ENCODE measurements around the gene SLC44A4.

Gene SLC44A4

GRCh38 chr6:31878726-31879125 lies at the start of gene SLC44A4:
TSS of gene SLC44A4 (minus strand) at chr6:31878997. CDS start at chr6:31878980, 17 bp downstream.
- H3K9ac ChIP-seq (ENCODE audit: low read depth, low read length) = peak within 1 kb of the TSS; percentile 6; the same call in 1 of the 2 replicates
- H3K4me1 ChIP-seq (ENCODE audit: insufficient read depth, low read length) = no peaks in the 10 kb centered on the region
- no peaks in the 10 kb centered on the region for H3K27me3 ChIP-seq (ENCODE audit: insufficient read depth, low read length)
- no peak within 1 kb of the TSS for H3K27ac ChIP-seq (ENCODE audit: low read length)
- H3K36me3 ChIP-seq (ENCODE audit: insufficient read depth, low read depth, low read length) = peaks cover 41% of the 10 kb centered on the region
- peak within 1 kb of the TSS; percentile 49; the same call in 1 of the 2 replicates for H3K4me3 ChIP-seq (ENCODE audit: low read length)
- H3K9me3 ChIP-seq (ENCODE audit: insufficient read depth, low read depth, low read length) = no peaks in the 10 kb centered on the region

- no peak overlapping the region for H3K4me3 ChIP-seq (ENCODE audit: low read length)
- no peaks in the 10 kb centered on the region for H3K4me1 ChIP-seq (ENCODE audit: insufficient read depth, low read length)
These were observed 49.8 kb upstream of the SLC44A4 start for GRCh38 chr6:31928672-31928939.

GRCh38 chr6:31927863-31928671 lies 49.3 kb upstream of the SLC44A4 start:
- Histone ChIP-seq H3K4me3 (ENCODE audit: low read length) (no peak overlapping the region), H3K36me3 (ENCODE audit: insufficient read depth, low read depth, low read length) (no peaks in the 10 kb centered on the region), H3K9ac (ENCODE audit: low read depth, low read length) (no peak overlapping the region), H3K27ac (ENCODE audit: low read length) (no peak overlapping the region), H3K27me3 (ENCODE audit: insufficient read depth, low read length) (no peaks in the 10 kb centered on the region), H3K9me3 (ENCODE audit: insufficient read depth, low read depth, low read length) (no peaks in the 10 kb centered on the region), H3K4me1 (ENCODE audit: insufficient read depth, low read length) (no peaks in the 10 kb centered on the region)

More at GRCh38 chr6:31928672-31928939, 49.8 kb upstream of the SLC44A4 start:
- H3K9ac ChIP-seq (ENCODE audit: low read depth, low read length) = no peak overlapping the region
- no peaks in the 10 kb centered on the region for H3K36me3 ChIP-seq (ENCODE audit: insufficient read depth, low read depth, low read length)
- H3K9me3 ChIP-seq (ENCODE audit: insufficient read depth, low read depth, low read length) = no peaks in the 10 kb centered on the region
- no peaks in the 10 kb centered on the region for H3K27me3 ChIP-seq (ENCODE audit: insufficient read depth, low read length)
- no peak overlapping the region for H3K27ac ChIP-seq (ENCODE audit: low read length)

GRCh38 chr6:31927242-31927862 lies 48.6 kb upstream of the SLC44A4 start, which contains the start of gene C2:
TSS of gene C2 (plus strand) at chr6:31927717. CDS start at chr6:31927753, 36 bp downstream.
- no peaks in the 10 kb centered on the region for H3K27me3 ChIP-seq (ENCODE audit: insufficient read depth, low read length)
- no peaks in the 10 kb centered on the region for H3K36me3 ChIP-seq (ENCODE audit: insufficient read depth, low read depth, low read length)
- no peak within 1 kb of the TSS for H3K4me3 ChIP-seq (ENCODE audit: low read length)
- H3K4me1 ChIP-seq (ENCODE audit: insufficient read depth, low read length) = no peaks in the 10 kb centered on the region
- no peaks in the 10 kb centered on the region for H3K9me3 ChIP-seq (ENCODE audit: insufficient read depth, low read depth, low read length)
- no peak within 1 kb of the TSS for H3K9ac ChIP-seq (ENCODE audit: low read depth, low read length)
- H3K27ac ChIP-seq (ENCODE audit: low read length) = no peak within 1 kb of the TSS

GRCh38 chr6:31922942-31923341 lies 44.1 kb upstream of the SLC44A4 start:
- Histone ChIP-seq H3K36me3 (ENCODE audit: insufficient read depth, low read depth, low read length) (no peaks in the 10 kb centered on the region), H3K27ac (ENCODE audit: low read length) (no peak overlapping the region), H3K9ac (ENCODE audit: low read depth, low read length) (no peak overlapping the region), H3K9me3 (ENCODE audit: insufficient read depth, low read depth, low read length) (no peaks in the 10 kb centered on the region), H3K4me3 (ENCODE audit: low read length) (no peak overlapping the region), H3K27me3 (ENCODE audit: insufficient read depth, low read length) (no peaks in the 10 kb centered on the region), H3K4me1 (ENCODE audit: insufficient read depth, low read length) (no peaks in the 10 kb centered on the region)

- Histone ChIP-seq H3K27ac (ENCODE audit: low read length) (no peak overlapping the region), H3K27me3 (ENCODE audit: insufficient read depth, low read length) (no peaks in the 10 kb centered on the region), H3K4me3 (ENCODE audit: low read length) (no peak overlapping the region), H3K9me3 (ENCODE audit: insufficient read depth, low read depth, low read length) (no peaks in the 10 kb centered on the region), H3K4me1 (ENCODE audit: insufficient read depth, low read length) (no peaks in the 10 kb centered on the region), H3K9ac (ENCODE audit: low read depth, low read length) (no peak overlapping the region), H3K36me3 (ENCODE audit: insufficient read depth, low read depth, low read length) (no peaks in the 10 kb centered on the region)
These were observed 42.0 kb upstream of the SLC44A4 start for GRCh38 chr6:31920811-31921210.

- H3K9me3 ChIP-seq (ENCODE audit: insufficient read depth, low read depth, low read length) = no peaks in the 10 kb centered on the region
- H3K4me1 ChIP-seq (ENCODE audit: insufficient read depth, low read length) = no peaks in the 10 kb centered on the region
- no peak overlapping the region for H3K9ac ChIP-seq (ENCODE audit: low read depth, low read length)
- H3K36me3 ChIP-seq (ENCODE audit: insufficient read depth, low read depth, low read length) = no peaks in the 10 kb centered on the region
- H3K27ac ChIP-seq (ENCODE audit: low read length) = no peak overlapping the region
- no peaks in the 10 kb centered on the region for H3K27me3 ChIP-seq (ENCODE audit: insufficient read depth, low read length)
- no peak overlapping the region for H3K4me3 ChIP-seq (ENCODE audit: low read length)
These were observed 41.0 kb upstream of the SLC44A4 start for GRCh38 chr6:31919624-31920303.

GRCh38 chr6:31918069-31918720 lies 39.4 kb upstream of the SLC44A4 start:
- Histone ChIP-seq H3K36me3 (ENCODE audit: insufficient read depth, low read depth, low read length) (no peaks in the 10 kb centered on the region), H3K27me3 (ENCODE audit: insufficient read depth, low read length) (no peaks in the 10 kb centered on the region), H3K9ac (ENCODE audit: low read depth, low read length) (no peak overlapping the region), H3K4me3 (ENCODE audit: low read length) (no peak overlapping the region), H3K9me3 (ENCODE audit: insufficient read depth, low read depth, low read length) (no peaks in the 10 kb centered on the region), H3K27ac (ENCODE audit: low read length) (no peak overlapping the region), H3K4me1 (ENCODE audit: insufficient read depth, low read length) (no peaks in the 10 kb centered on the region)

GRCh38 chr6:31915756-31916155 lies 37.0 kb upstream of the SLC44A4 start:
- no peaks in the 10 kb centered on the region for H3K36me3 ChIP-seq (ENCODE audit: insufficient read depth, low read depth, low read length)
- H3K4me1 ChIP-seq (ENCODE audit: insufficient read depth, low read length) = no peaks in the 10 kb centered on the region
- no peak overlapping the region for H3K4me3 ChIP-seq (ENCODE audit: low read length)
- no peaks in the 10 kb centered on the region for H3K9me3 ChIP-seq (ENCODE audit: insufficient read depth, low read depth, low read length)
- no peaks in the 10 kb centered on the region for H3K27me3 ChIP-seq (ENCODE audit: insufficient read depth, low read length)
- H3K9ac ChIP-seq (ENCODE audit: low read depth, low read length) = no peak overlapping the region
- H3K27ac ChIP-seq (ENCODE audit: low read length) = no peak overlapping the region

- no peak overlapping the region for H3K27ac ChIP-seq (ENCODE audit: low read length)
- H3K4me3 ChIP-seq (ENCODE audit: low read length) = no peak overlapping the region
These were observed 36.6 kb upstream of the SLC44A4 start for GRCh38 chr6:31915351-31915750.

GRCh38 chr6:31911826-31912585 lies 33.2 kb upstream of the SLC44A4 start:
- Histone ChIP-seq H3K36me3 (ENCODE audit: insufficient read depth, low read depth, low read length) (no peaks in the 10 kb centered on the region), H3K27me3 (ENCODE audit: insufficient read depth, low read length) (no peaks in the 10 kb centered on the region), H3K27ac (ENCODE audit: low read length) (no peak overlapping the region), H3K4me1 (ENCODE audit: insufficient read depth, low read length) (no peaks in the 10 kb centered on the region), H3K9me3 (ENCODE audit: insufficient read depth, low read depth, low read length) (no peaks in the 10 kb centered on the region), H3K9ac (ENCODE audit: low read depth, low read length) (no peak overlapping the region), H3K4me3 (ENCODE audit: low read length) (no peak overlapping the region)

More at GRCh38 chr6:31915351-31915750, 36.6 kb upstream of the SLC44A4 start:
- H3K4me1 ChIP-seq (ENCODE audit: insufficient read depth, low read length) = no peaks in the 10 kb centered on the region
- no peaks in the 10 kb centered on the region for H3K27me3 ChIP-seq (ENCODE audit: insufficient read depth, low read length)
- H3K36me3 ChIP-seq (ENCODE audit: insufficient read depth, low read depth, low read length) = no peaks in the 10 kb centered on the region
- H3K9me3 ChIP-seq (ENCODE audit: insufficient read depth, low read depth, low read length) = no peaks in the 10 kb centered on the region
- no peak overlapping the region for H3K9ac ChIP-seq (ENCODE audit: low read depth, low read length)

Measured in iPS-20b (cell line).